Bone marrow (tissue), 2 donors: ENCODE data around the gene GLYATL3.

ENCODE experiments used
- DNase-seq, 2 donors: peaks; one replicate each; lab custom pipeline; 2025; lab: John Stamatoyannopoulos, UW

GLYATL3 gene

GRCh38 chr6:49548613-49549304, 49.0 kb downstream of the GLYATL3 start:
- no peak for DNase-seq

- no peak for DNase-seq
Measured at GRCh38 chr6:49549691-49550491, 50.2 kb downstream of the GLYATL3 start.

GRCh38 chr6:49550492-49551077, 50.9 kb downstream of the GLYATL3 start, which contains the start of gene C6orf141:
C6orf141 (plus strand) TSS chr6:49550668; CDS start chr6:49550793, 125 bp downstream.
- no peak for DNase-seq

- no peak for DNase-seq
Measured at GRCh38 chr6:49551078-49551865, 51.5 kb downstream of the GLYATL3 start.

GRCh38 chr6:49551866-49552129, 52.1 kb downstream of the GLYATL3 start:
- no peak for DNase-seq

GRCh38 chr6:49552596-49552995, 52.9 kb downstream of the GLYATL3 start:
- DNase-seq = no peak

GRCh38 chr6:49553384-49553783, 53.7 kb downstream of the GLYATL3 start:
- DNase-seq = no peak

- no peak for DNase-seq
Measured at GRCh38 chr6:49555951-49556350, 56.2 kb downstream of the GLYATL3 start.

- DNase-seq = no peak
Measured at GRCh38 chr6:49556429-49556837, 56.7 kb downstream of the GLYATL3 start.

GRCh38 chr6:49557177-49557576, 57.5 kb downstream of the GLYATL3 start:
- no peak for DNase-seq

GRCh38 chr6:49558238-49558637, 58.5 kb downstream of the GLYATL3 start:
- no peak for DNase-seq

GRCh38 chr6:49563006-49563886, 63.5 kb downstream of the GLYATL3 start:
- no peak for DNase-seq

GRCh38 chr6:49564552-49564951, 64.8 kb downstream of the GLYATL3 start:
- DNase-seq = no peak

GRCh38 chr6:49565261-49565660, 65.5 kb downstream of the GLYATL3 start:
- DNase-seq = no peak

GRCh38 chr6:49565855-49566254, 66.1 kb downstream of the GLYATL3 start:
- no peak for DNase-seq

- no peak for DNase-seq
Measured at GRCh38 chr6:49570474-49571079, 70.9 kb downstream of the GLYATL3 start.

- DNase-seq = no peak
Measured at GRCh38 chr6:49576618-49577017, 76.9 kb downstream of the GLYATL3 start.
